ENCODE measurements around the gene NDST3. TPM values are rescaled to one million over a fixed set of nuclear protein-coding genes. Genes with fewer than 3 reads are reported as not detected.
"Not testable (repeated sequence)": the region's sequence is repeated elsewhere in the genome, so short reads cannot be mapped to it uniquely, and the experiment has no call there.

NDST3 gene
- polyA plus RNA-seq, 2 donors = 0.02 TPM

GRCh38 chr4:118284169-118284568 is 249.9 kb downstream of the NDST3 start:
- H3K4me1 ChIP-seq (ENCODE audit: control insufficient read depth in 2 of 2, insufficient read depth in 2 of 2, low read length in 1 of 2) = no peaks in the 10 kb centered on the region
- 78 to 81% methylated on average over 3 of the region's 3 CpGs for WGBS, 2 donors
- no peaks in the 10 kb centered on the region for H3K36me3 ChIP-seq (ENCODE audit: control insufficient read depth in 2 of 2, insufficient read depth in 2 of 2, low read length in 1 of 2)
- no peak overlapping the region for H3K4me3 ChIP-seq (ENCODE audit: low read depth in 1 of 2, low read length in 2 of 2)
- H3K27me3 ChIP-seq (ENCODE audit: control insufficient read depth in 1 of 2, insufficient read depth in 2 of 2, low read length in 2 of 2) = no peaks in the 10 kb centered on the region
- no peak overlapping the region for H3K27ac ChIP-seq (ENCODE audit: low read depth in 2 of 2, low read length in 1 of 2)
- no peaks in the 10 kb centered on the region for H3K9me3 ChIP-seq (ENCODE audit: control insufficient read depth in 2 of 2, insufficient read depth in 1 of 2, low read depth in 1 of 2, low read length in 1 of 2)

- no peaks in the 10 kb centered on the region for H3K36me3 ChIP-seq (ENCODE audit: control insufficient read depth in 2 of 2, insufficient read depth in 2 of 2, low read length in 1 of 2)
- no peaks in the 10 kb centered on the region for H3K27me3 ChIP-seq (ENCODE audit: control insufficient read depth in 1 of 2, insufficient read depth in 2 of 2, low read length in 2 of 2)
- no peaks in the 10 kb centered on the region for H3K9me3 ChIP-seq (ENCODE audit: control insufficient read depth in 2 of 2, insufficient read depth in 1 of 2, low read depth in 1 of 2, low read length in 1 of 2)
- H3K4me3 ChIP-seq (ENCODE audit: low read depth in 1 of 2, low read length in 2 of 2) = no peak overlapping the region
- WGBS, 2 donors = 55 to 71% methylated on average over 4 of the region's 4 CpGs
- H3K27ac ChIP-seq (ENCODE audit: low read depth in 2 of 2, low read length in 1 of 2) = peak overlapping the region; percentile 37 to 40
- H3K4me1 ChIP-seq (ENCODE audit: control insufficient read depth in 2 of 2, insufficient read depth in 2 of 2, low read length in 1 of 2) = no peaks in the 10 kb centered on the region
These were observed 251.6 kb downstream of the NDST3 start for GRCh38 chr4:118285931-118286330.

- Histone ChIP-seq H3K4me3 (ENCODE audit: low read depth in 1 of 2, low read length in 2 of 2) (no peak overlapping the region), H3K9me3 (ENCODE audit: control insufficient read depth in 2 of 2, insufficient read depth in 1 of 2, low read depth in 1 of 2, low read length in 1 of 2) (no peaks in the 10 kb centered on the region), H3K36me3 (ENCODE audit: control insufficient read depth in 2 of 2, insufficient read depth in 2 of 2, low read length in 1 of 2) (no peaks in the 10 kb centered on the region), H3K27ac (ENCODE audit: low read depth in 2 of 2, low read length in 1 of 2) (no peak overlapping the region), H3K4me1 (ENCODE audit: control insufficient read depth in 2 of 2, insufficient read depth in 2 of 2, low read length in 1 of 2) (no peaks in the 10 kb centered on the region), H3K27me3 (ENCODE audit: control insufficient read depth in 1 of 2, insufficient read depth in 2 of 2, low read length in 2 of 2) (no peaks in the 10 kb centered on the region)
- 61 to 65% methylated on average over 3 of the region's 3 CpGs for WGBS, 2 donors
These were observed 252.4 kb downstream of the NDST3 start for GRCh38 chr4:118286685-118287084.

GRCh38 chr4:118287711-118288451 is 253.6 kb downstream of the NDST3 start:
- no peak overlapping the region for H3K27ac ChIP-seq (ENCODE audit: low read depth in 2 of 2, low read length in 1 of 2)
- 53 to 70% methylated on average over 2 of the region's 2 CpGs for WGBS, 2 donors

GRCh38 chr4:118289794-118290193 is 255.5 kb downstream of the NDST3 start:
- no peaks in the 10 kb centered on the region for H3K9me3 ChIP-seq (ENCODE audit: control insufficient read depth in 2 of 2, insufficient read depth in 1 of 2, low read depth in 1 of 2, low read length in 1 of 2)
- H3K4me1 ChIP-seq (ENCODE audit: control insufficient read depth in 2 of 2, insufficient read depth in 2 of 2, low read length in 1 of 2) = no peaks in the 10 kb centered on the region
- WGBS, 2 donors = 24 to 38% methylated on average over 1 of the region's 1 CpG
- H3K4me3 ChIP-seq (ENCODE audit: low read depth in 1 of 2, low read length in 2 of 2) = no peak overlapping the region
- H3K27ac ChIP-seq (ENCODE audit: low read depth in 2 of 2, low read length in 1 of 2) = no peak overlapping the region
- H3K27me3 ChIP-seq (ENCODE audit: control insufficient read depth in 1 of 2, insufficient read depth in 2 of 2, low read length in 2 of 2) = no peaks in the 10 kb centered on the region
- H3K36me3 ChIP-seq (ENCODE audit: control insufficient read depth in 2 of 2, insufficient read depth in 2 of 2, low read length in 1 of 2) = no peaks in the 10 kb centered on the region

More at GRCh38 chr4:118287711-118288451, 253.6 kb downstream of the NDST3 start:
- no peaks in the 10 kb centered on the region for H3K27me3 ChIP-seq (ENCODE audit: control insufficient read depth in 1 of 2, insufficient read depth in 2 of 2, low read length in 2 of 2)
- H3K4me3 ChIP-seq (ENCODE audit: low read depth in 1 of 2, low read length in 2 of 2) = no peak overlapping the region
- H3K4me1 ChIP-seq (ENCODE audit: control insufficient read depth in 2 of 2, insufficient read depth in 2 of 2, low read length in 1 of 2) = no peaks in the 10 kb centered on the region
- H3K36me3 ChIP-seq (ENCODE audit: control insufficient read depth in 2 of 2, insufficient read depth in 2 of 2, low read length in 1 of 2) = no peaks in the 10 kb centered on the region
- H3K9me3 ChIP-seq (ENCODE audit: control insufficient read depth in 2 of 2, insufficient read depth in 1 of 2, low read depth in 1 of 2, low read length in 1 of 2) = no peaks in the 10 kb centered on the region

- no peaks in the 10 kb centered on the region for H3K4me1 ChIP-seq (ENCODE audit: control insufficient read depth in 2 of 2, insufficient read depth in 2 of 2, low read length in 1 of 2)
- no peaks in the 10 kb centered on the region for H3K27me3 ChIP-seq (ENCODE audit: control insufficient read depth in 1 of 2, insufficient read depth in 2 of 2, low read length in 2 of 2)
- H3K36me3 ChIP-seq (ENCODE audit: control insufficient read depth in 2 of 2, insufficient read depth in 2 of 2, low read length in 1 of 2) = no peaks in the 10 kb centered on the region
- no peaks in the 10 kb centered on the region for H3K9me3 ChIP-seq (ENCODE audit: control insufficient read depth in 2 of 2, insufficient read depth in 1 of 2, low read depth in 1 of 2, low read length in 1 of 2)
- no peak overlapping the region for H3K27ac ChIP-seq (ENCODE audit: low read depth in 2 of 2, low read length in 1 of 2)
- WGBS, 2 donors = 70 to 76% methylated on average over 2 of the region's 2 CpGs
- no peak overlapping the region for H3K4me3 ChIP-seq (ENCODE audit: low read depth in 1 of 2, low read length in 2 of 2)
These were observed 256.7 kb downstream of the NDST3 start for GRCh38 chr4:118290951-118291350.

GRCh38 chr4:118296729-118297128 is 262.4 kb downstream of the NDST3 start:
- 40 to 65% methylated on average over 1 of the region's 1 CpG for WGBS, 2 donors
- H3K36me3 ChIP-seq (ENCODE audit: control insufficient read depth in 2 of 2, insufficient read depth in 2 of 2, low read length in 1 of 2) = no peaks in the 10 kb centered on the region
- H3K27me3 ChIP-seq (ENCODE audit: control insufficient read depth in 1 of 2, insufficient read depth in 2 of 2, low read length in 2 of 2) = no peaks in the 10 kb centered on the region
- H3K9me3 ChIP-seq (ENCODE audit: control insufficient read depth in 2 of 2, insufficient read depth in 1 of 2, low read depth in 1 of 2, low read length in 1 of 2) = no peaks in the 10 kb centered on the region
- no peak overlapping the region for H3K4me3 ChIP-seq (ENCODE audit: low read depth in 1 of 2, low read length in 2 of 2)
- H3K4me1 ChIP-seq (ENCODE audit: control insufficient read depth in 2 of 2, insufficient read depth in 2 of 2, low read length in 1 of 2) = no peaks in the 10 kb centered on the region
- no peak overlapping the region for H3K27ac ChIP-seq (ENCODE audit: low read depth in 2 of 2, low read length in 1 of 2)

- not testable (repeated sequence) for H3K27me3 ChIP-seq (ENCODE audit: control insufficient read depth in 1 of 2, insufficient read depth in 2 of 2, low read length in 2 of 2); H3K4me1 ChIP-seq (ENCODE audit: control insufficient read depth in 2 of 2, insufficient read depth in 2 of 2, low read length in 1 of 2); H3K36me3 ChIP-seq (ENCODE audit: control insufficient read depth in 2 of 2, insufficient read depth in 2 of 2, low read length in 1 of 2); H3K4me3 ChIP-seq (ENCODE audit: low read depth in 1 of 2, low read length in 2 of 2); H3K9me3 ChIP-seq (ENCODE audit: control insufficient read depth in 2 of 2, insufficient read depth in 1 of 2, low read depth in 1 of 2, low read length in 1 of 2); H3K27ac ChIP-seq (ENCODE audit: low read depth in 2 of 2, low read length in 1 of 2)
- 94 to 99% methylated on average over 6 of the region's 6 CpGs for WGBS, 2 donors
These were observed 265.3 kb downstream of the NDST3 start for GRCh38 chr4:118299619-118300018.

- no peaks in the 10 kb centered on the region for H3K36me3 ChIP-seq (ENCODE audit: control insufficient read depth in 2 of 2, insufficient read depth in 2 of 2, low read length in 1 of 2)
- H3K4me3 ChIP-seq (ENCODE audit: low read depth in 1 of 2, low read length in 2 of 2) = no peak overlapping the region
- no peaks in the 10 kb centered on the region for H3K4me1 ChIP-seq (ENCODE audit: control insufficient read depth in 2 of 2, insufficient read depth in 2 of 2, low read length in 1 of 2)
- WGBS, 2 donors = 59 to 70% methylated on average over 2 of the region's 2 CpGs
- H3K27me3 ChIP-seq (ENCODE audit: control insufficient read depth in 1 of 2, insufficient read depth in 2 of 2, low read length in 2 of 2) = no peaks in the 10 kb centered on the region
- no peaks in the 10 kb centered on the region for H3K9me3 ChIP-seq (ENCODE audit: control insufficient read depth in 2 of 2, insufficient read depth in 1 of 2, low read depth in 1 of 2, low read length in 1 of 2)
- H3K27ac ChIP-seq (ENCODE audit: low read depth in 2 of 2, low read length in 1 of 2) = no peak overlapping the region
These were observed 273.4 kb downstream of the NDST3 start for GRCh38 chr4:118307643-118308042.

All from esophagus (tissue), 2 donors.